Measurements from ENCODE around the gene NSL1. TPM values are rescaled to one million over a fixed set of nuclear protein-coding genes. Genes with fewer than 3 reads are reported as not detected.

NSL1 gene
- total and polyA plus RNA-seq, 2 donors (not counting 1 experiment from before 2014, with no cell fraction given): 21.4 to 24.4 TPM

DNA sequence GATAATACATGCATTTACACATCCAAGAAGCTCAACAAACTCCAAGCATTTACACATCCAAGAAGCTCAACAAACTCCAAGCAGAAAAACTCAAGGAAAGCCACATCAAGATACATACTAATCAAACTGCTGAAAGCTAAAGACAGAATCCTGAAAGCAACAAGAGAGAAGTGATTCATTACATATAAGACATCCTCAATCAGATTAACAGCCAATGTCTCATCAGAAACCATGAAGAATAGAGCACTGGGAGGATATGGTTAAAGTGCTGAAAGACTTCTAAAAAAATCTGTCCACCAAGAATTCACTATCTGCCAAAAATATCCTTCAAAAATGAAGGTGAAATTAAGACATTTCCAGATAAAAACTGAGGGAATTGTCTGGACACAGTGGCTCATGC, 46.3 kb downstream of the NSL1 start:
- no peaks in the 10 kb centered on the region for H3K79me2 ChIP-seq (ENCODE audit: control insufficient read depth, insufficient read depth, low read length)
- H3K4me1 ChIP-seq (ENCODE audit: control insufficient read depth, extremely low read depth, insufficient read depth, low read length): peaks cover 3% of the 10 kb centered on the region
- no peaks in the 10 kb centered on the region for H4K20me1 ChIP-seq (ENCODE audit: control insufficient read depth, extremely low read depth, insufficient read depth, low read length)
- no peak overlapping the region for H3K4me2 ChIP-seq (ENCODE audit: extremely low read depth, insufficient read depth, low read length)
- DNase-seq (ENCODE audit: low read depth in 2 of 2): no peak
- H3K4me3 ChIP-seq (replicated peaks in 1 of 4; ENCODE audit: control extremely low read depth in 1 of 4, insufficient read depth in 1 of 4, low read depth in 3 of 4, low read length in 4 of 4): no peak overlapping the region
- H3K9ac ChIP-seq (ENCODE audit: insufficient read depth, low read length): no peak overlapping the region
- H3K27me3 ChIP-seq (ENCODE audit: control insufficient read depth, insufficient read depth, low read length): no peaks in the 10 kb centered on the region
- no peaks in the 10 kb centered on the region for H3K36me3 ChIP-seq (ENCODE audit: control insufficient read depth, insufficient read depth, low read length)
- H2AFZ ChIP-seq (ENCODE audit: low read length): no peak overlapping the region
- TF ChIP-seq, protein P1, sequence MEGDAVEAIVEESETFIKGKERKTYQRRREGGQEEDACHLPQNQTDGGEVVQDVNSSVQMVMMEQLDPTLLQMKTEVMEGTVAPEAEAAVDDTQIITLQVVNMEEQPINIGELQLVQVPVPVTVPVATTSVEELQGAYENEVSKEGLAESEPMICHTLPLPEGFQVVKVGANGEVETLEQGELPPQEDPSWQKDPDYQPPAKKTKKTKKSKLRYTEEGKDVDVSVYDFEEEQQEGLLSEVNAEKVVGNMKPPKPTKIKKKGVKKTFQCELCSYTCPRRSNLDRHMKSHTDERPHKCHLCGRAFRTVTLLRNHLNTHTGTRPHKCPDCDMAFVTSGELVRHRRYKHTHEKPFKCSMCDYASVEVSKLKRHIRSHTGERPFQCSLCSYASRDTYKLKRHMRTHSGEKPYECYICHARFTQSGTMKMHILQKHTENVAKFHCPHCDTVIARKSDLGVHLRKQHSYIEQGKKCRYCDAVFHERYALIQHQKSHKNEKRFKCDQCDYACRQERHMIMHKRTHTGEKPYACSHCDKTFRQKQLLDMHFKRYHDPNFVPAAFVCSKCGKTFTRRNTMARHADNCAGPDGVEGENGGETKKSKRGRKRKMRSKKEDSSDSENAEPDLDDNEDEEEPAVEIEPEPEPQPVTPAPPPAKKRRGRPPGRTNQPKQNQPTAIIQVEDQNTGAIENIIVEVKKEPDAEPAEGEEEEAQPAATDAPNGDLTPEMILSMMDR (conservative IDR thresholded peaks at IDR 0.05 in 1 of 2, IDR thresholded peaks at IDR 0.05 in 1 of 2; ENCODE audit: low read depth in 1 of 2, low read length in 2 of 2): no peak
- TF ChIP-seq EZH2 (IDR thresholded peaks at IDR 0.05; ENCODE audit: low read length, missing control alignments): no peak
- H3K9me3 ChIP-seq (ENCODE audit: control insufficient read depth, insufficient read depth, low read depth, low read length): no peaks in the 10 kb centered on the region
- H3K27ac ChIP-seq (ENCODE audit: insufficient read depth, low read length): no peak overlapping the region

GRCh38 chr1:212743901-212744475, 47.6 kb downstream of the NSL1 start:
- TF ChIP-seq, protein P1 (conservative IDR thresholded peaks at IDR 0.05 in 1 of 2, IDR thresholded peaks at IDR 0.05 in 1 of 2; ENCODE audit: low read depth in 1 of 2, low read length in 2 of 2): no peak
- TF ChIP-seq EZH2 (IDR thresholded peaks at IDR 0.05; ENCODE audit: low read length, missing control alignments): no peak
- Histone ChIP-seq H3K27ac (ENCODE audit: insufficient read depth, low read length) (no peak overlapping the region), H4K20me1 (ENCODE audit: control insufficient read depth, extremely low read depth, insufficient read depth, low read length) (no peaks in the 10 kb centered on the region), H3K27me3 (ENCODE audit: control insufficient read depth, insufficient read depth, low read length) (no peaks in the 10 kb centered on the region), H3K4me1 (ENCODE audit: control insufficient read depth, extremely low read depth, insufficient read depth, low read length) (no peaks in the 10 kb centered on the region), H3K4me2 (ENCODE audit: extremely low read depth, insufficient read depth, low read length) (no peak overlapping the region), H3K79me2 (ENCODE audit: control insufficient read depth, insufficient read depth, low read length) (no peaks in the 10 kb centered on the region), H2AFZ (ENCODE audit: low read length) (no peak overlapping the region), H3K4me3 (replicated peaks in 1 of 4; ENCODE audit: control extremely low read depth in 1 of 4, insufficient read depth in 1 of 4, low read depth in 3 of 4, low read length in 4 of 4) (no peak overlapping the region), H3K36me3 (ENCODE audit: control insufficient read depth, insufficient read depth, low read length) (no peaks in the 10 kb centered on the region), H3K9ac (ENCODE audit: insufficient read depth, low read length) (no peak overlapping the region), H3K9me3 (ENCODE audit: control insufficient read depth, insufficient read depth, low read depth, low read length) (no peaks in the 10 kb centered on the region)
- DNase-seq (ENCODE audit: low read depth in 2 of 2): no peak

DNA sequence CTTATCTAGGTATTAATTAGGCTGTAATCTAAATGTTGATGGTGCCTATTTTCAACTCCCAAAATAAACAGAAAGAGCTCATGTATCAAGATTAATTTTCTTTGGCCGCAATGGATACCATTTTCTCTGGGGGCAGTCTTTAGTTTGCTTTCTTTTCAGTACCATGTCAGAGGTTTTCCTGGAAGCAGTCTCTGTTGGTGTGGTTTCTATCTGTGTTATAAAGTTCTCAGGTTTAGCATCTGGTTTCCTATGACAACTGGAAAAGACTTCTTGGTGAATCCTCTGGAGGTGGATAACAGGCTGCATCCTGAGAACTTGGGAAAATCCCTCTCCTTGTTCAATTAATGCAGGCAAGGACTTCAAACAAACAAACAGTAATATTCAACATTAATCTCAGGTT, 53.2 kb downstream of the NSL1 start:
- Histone ChIP-seq H3K27me3 (ENCODE audit: control insufficient read depth, insufficient read depth, low read length) (no peaks in the 10 kb centered on the region), H3K4me1 (ENCODE audit: control insufficient read depth, extremely low read depth, insufficient read depth, low read length) (no peaks in the 10 kb centered on the region), H3K4me2 (ENCODE audit: extremely low read depth, insufficient read depth, low read length) (no peak overlapping the region), H3K36me3 (ENCODE audit: control insufficient read depth, insufficient read depth, low read length) (no peaks in the 10 kb centered on the region), H3K27ac (ENCODE audit: insufficient read depth, low read length) (no peak overlapping the region), H2AFZ (ENCODE audit: low read length) (no peak overlapping the region), H3K9ac (ENCODE audit: insufficient read depth, low read length) (no peak overlapping the region), H3K9me3 (ENCODE audit: control insufficient read depth, insufficient read depth, low read depth, low read length) (no peaks in the 10 kb centered on the region), H3K4me3 (replicated peaks in 1 of 4; ENCODE audit: control extremely low read depth in 1 of 4, insufficient read depth in 1 of 4, low read depth in 3 of 4, low read length in 4 of 4) (no peak overlapping the region), H3K79me2 (ENCODE audit: control insufficient read depth, insufficient read depth, low read length) (no peaks in the 10 kb centered on the region), H4K20me1 (ENCODE audit: control insufficient read depth, extremely low read depth, insufficient read depth, low read length) (no peaks in the 10 kb centered on the region)
- DNase-seq (ENCODE audit: low read depth in 2 of 2): peak; percentile 19 to 70
- no peak for TF ChIP-seq EZH2 (IDR thresholded peaks at IDR 0.05; ENCODE audit: low read length, missing control alignments)
- TF ChIP-seq, protein P1 (conservative IDR thresholded peaks at IDR 0.05 in 1 of 2, IDR thresholded peaks at IDR 0.05 in 1 of 2; ENCODE audit: low read depth in 1 of 2, low read length in 2 of 2): no peak

Measured in fibroblast of lung (primary cell).